OCI-LY1 (cell line): Measurements from ENCODE around the gene TMA7B.

Source experiments
- H2AFZ ChIP-seq: fragments of 200-600 bp; sonication (generic), shearing (Covaris generic); 2 replicates; pipeline ENCODE4 v1.6.0; 2014; ENCODE audit warnings: antibody characterized with exemption, mild to moderate bottlenecking, low read length
- H3F3A ChIP-seq: fragments of 200-600 bp; sonication (generic), shearing (Covaris generic); 2 replicates; pipeline ENCODE4 v1.6.0; 2014; ENCODE audit warnings: mild to moderate bottlenecking, antibody characterized with exemption, low read length, moderate library complexity; ENCODE audit not compliant: insufficient read depth
- H3K27ac ChIP-seq: fragments of 200-600 bp; sonication (generic); 2 replicates; pipeline ENCODE4 v1.5.1; 2014; ENCODE audit warnings: low read length, mixed run types, mild to moderate bottlenecking, low read depth; ENCODE audit not compliant: poor library complexity, severe bottlenecking
- H3K27me3 ChIP-seq: fragments of 200-600 bp; sonication (generic); 2 replicates; pipeline ENCODE4 v1.6.0; 2014; ENCODE audit warnings: antibody characterized with exemption, mild to moderate bottlenecking, low read length, moderate library complexity; ENCODE audit not compliant: insufficient read depth
- H3K36me3 ChIP-seq: fragments of 200-600 bp; sonication (generic); 2 replicates; pipeline ENCODE4 v1.6.1; 2014; ENCODE audit warnings: mild to moderate bottlenecking, antibody characterized with exemption, low read length, moderate library complexity, mixed read lengths; ENCODE audit not compliant: insufficient read depth
- H3K4me1 ChIP-seq: fragments of 200-600 bp; sonication (generic); 2 replicates; pipeline ENCODE4 v1.5.1; 2014; ENCODE audit warnings: mild to moderate bottlenecking, low read length, moderate library complexity; ENCODE audit not compliant: insufficient read depth, severe bottlenecking
- H3K4me2 ChIP-seq: fragments of 200-600 bp; sonication (generic), shearing (Covaris generic); 2 replicates; pipeline ENCODE4 v1.6.1; 2014; ENCODE audit warnings: low read length
- H3K4me3 ChIP-seq: fragments of 200-600 bp; sonication (generic); 2 replicates; pipeline ENCODE4 v1.5.1; 2014; ENCODE audit warnings: low read length, low read depth, mild to moderate bottlenecking, mixed read lengths; ENCODE audit not compliant: poor library complexity, severe bottlenecking
- H3K79me2 ChIP-seq: fragments of 200-600 bp; shearing (Covaris generic); 2 replicates; pipeline ENCODE4 v1.6.1; 2016; ENCODE audit warnings: mixed run types, low read length, mixed read lengths; ENCODE audit not compliant: insufficient read depth
- H3K9ac ChIP-seq: fragments of 200-600 bp; sonication (generic), shearing (Covaris generic); 2 replicates; pipeline ENCODE4 v1.6.1; 2014; ENCODE audit warnings: mild to moderate bottlenecking, low read length, mixed read lengths
- H3K9me2 ChIP-seq: fragments of 200-600 bp; sonication (generic), shearing (Covaris generic); 2 replicates; pipeline ENCODE4 v1.6.1; 2014; ENCODE audit warnings: low read depth, mild to moderate bottlenecking, low read length, mixed read lengths
- H3K9me3 ChIP-seq: fragments of 200-600 bp; shearing (Covaris generic); 2 replicates; pipeline ENCODE4 v1.6.1; 2014; ENCODE audit warnings: low read length, mixed read lengths
- H4K20me1 ChIP-seq: fragments of 200-600 bp; sonication (generic), shearing (Covaris generic); 2 replicates; pipeline ENCODE4 v1.6.0; 2016; ENCODE audit warnings: mild to moderate bottlenecking, low read length; ENCODE audit not compliant: insufficient read depth
- EZH2 ChIP-seq: fragments of 200-600 bp; sonication (generic), shearing (Covaris generic); IDR thresholded peaks from 2 replicates; pipeline ENCODE4 v1.8.0; 2017; ENCODE audit warnings: borderline replicate concordance, mixed run types, mild to moderate bottlenecking, antibody characterized with exemption, low read length, moderate library complexity, mixed read lengths
- TF ChIP-seq, protein P1 (sequence below): fragments of 200-600 bp; sonication (generic), shearing (Covaris generic); IDR thresholded peaks from 2 replicates; pipeline ENCODE4 v1.5.1; 2017; ENCODE audit warnings: mild to moderate bottlenecking, antibody characterized with exemption, low read length, moderate library complexity, mixed read lengths

The TMA7B gene

DNA sequence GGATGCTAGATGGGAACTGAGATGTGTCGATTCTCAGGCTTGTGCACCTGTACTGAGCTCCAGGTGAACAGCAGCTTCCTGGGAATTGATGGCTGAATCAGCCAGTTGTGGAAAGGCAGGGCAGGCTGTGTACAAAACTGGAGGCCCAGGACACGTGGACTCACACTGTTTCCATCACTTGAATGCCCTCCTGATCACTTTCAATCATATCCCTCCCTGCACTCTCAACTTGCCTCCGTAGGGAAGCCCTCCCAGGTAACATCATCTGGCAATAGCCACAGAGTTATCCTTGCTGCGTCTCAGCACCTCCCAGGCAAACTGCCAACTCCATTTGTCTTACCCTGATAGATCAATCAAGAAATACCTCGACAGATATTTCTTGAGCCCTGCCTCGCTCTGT, 44.6 kb downstream of the TMA7B start:
- H3F3A ChIP-seq, result no peaks in the 10 kb centered on the region
- no peaks in the 10 kb centered on the region for H3K9me2 ChIP-seq
- H3K4me1 ChIP-seq, result no peaks in the 10 kb centered on the region
- H4K20me1 ChIP-seq, result no peaks in the 10 kb centered on the region
- H3K79me2 ChIP-seq, result no peaks in the 10 kb centered on the region
- peaks cover 16% of the 10 kb centered on the region; the same call in 1 of the 2 replicates for H3K27me3 ChIP-seq
- no peak overlapping the region for H3K27ac ChIP-seq
- H3K4me3 ChIP-seq, result no peak overlapping the region
- H2AFZ ChIP-seq, result no peak overlapping the region
- TF ChIP-seq, protein P1, sequence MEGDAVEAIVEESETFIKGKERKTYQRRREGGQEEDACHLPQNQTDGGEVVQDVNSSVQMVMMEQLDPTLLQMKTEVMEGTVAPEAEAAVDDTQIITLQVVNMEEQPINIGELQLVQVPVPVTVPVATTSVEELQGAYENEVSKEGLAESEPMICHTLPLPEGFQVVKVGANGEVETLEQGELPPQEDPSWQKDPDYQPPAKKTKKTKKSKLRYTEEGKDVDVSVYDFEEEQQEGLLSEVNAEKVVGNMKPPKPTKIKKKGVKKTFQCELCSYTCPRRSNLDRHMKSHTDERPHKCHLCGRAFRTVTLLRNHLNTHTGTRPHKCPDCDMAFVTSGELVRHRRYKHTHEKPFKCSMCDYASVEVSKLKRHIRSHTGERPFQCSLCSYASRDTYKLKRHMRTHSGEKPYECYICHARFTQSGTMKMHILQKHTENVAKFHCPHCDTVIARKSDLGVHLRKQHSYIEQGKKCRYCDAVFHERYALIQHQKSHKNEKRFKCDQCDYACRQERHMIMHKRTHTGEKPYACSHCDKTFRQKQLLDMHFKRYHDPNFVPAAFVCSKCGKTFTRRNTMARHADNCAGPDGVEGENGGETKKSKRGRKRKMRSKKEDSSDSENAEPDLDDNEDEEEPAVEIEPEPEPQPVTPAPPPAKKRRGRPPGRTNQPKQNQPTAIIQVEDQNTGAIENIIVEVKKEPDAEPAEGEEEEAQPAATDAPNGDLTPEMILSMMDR, result no peak
- TF ChIP-seq EZH2, result no peak
- no peak overlapping the region for H3K9ac ChIP-seq
- H3K36me3 ChIP-seq, result no peaks in the 10 kb centered on the region
- H3K9me3 ChIP-seq, result no peaks in the 10 kb centered on the region
- no peak overlapping the region for H3K4me2 ChIP-seq

DNA sequence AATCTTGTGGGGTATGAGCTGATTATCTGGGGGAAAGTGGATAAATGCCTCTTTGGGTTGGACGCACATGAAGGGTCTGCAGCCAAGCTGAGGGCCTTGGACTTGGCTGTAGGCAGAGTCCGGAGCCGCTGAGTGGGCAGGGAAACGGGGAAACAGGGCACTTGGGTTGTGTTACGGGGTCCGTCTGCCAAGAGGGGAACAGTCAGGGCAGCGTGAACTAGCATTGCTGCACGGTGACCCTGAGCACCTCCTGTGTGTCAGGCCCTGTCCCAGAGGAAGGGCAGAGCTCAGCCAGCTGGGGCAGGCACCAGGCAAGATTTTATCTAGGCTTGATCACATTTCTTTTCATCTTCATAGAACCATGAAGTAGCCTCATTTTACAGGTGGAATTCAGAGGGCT, 46.4 kb downstream of the TMA7B start:
- H3K4me2 ChIP-seq, result no peak overlapping the region
- H3K79me2 ChIP-seq, result no peaks in the 10 kb centered on the region
- no peak overlapping the region for H2AFZ ChIP-seq
- no peaks in the 10 kb centered on the region for H3F3A ChIP-seq
- H3K36me3 ChIP-seq, result no peaks in the 10 kb centered on the region
- no peak overlapping the region for H3K4me3 ChIP-seq
- H3K9me3 ChIP-seq, result no peaks in the 10 kb centered on the region
- TF ChIP-seq, protein P1, result no peak
- TF ChIP-seq EZH2, result no peak
- H3K27me3 ChIP-seq, result peaks cover 16% of the 10 kb centered on the region; the same call in 1 of the 2 replicates
- H4K20me1 ChIP-seq, result no peaks in the 10 kb centered on the region
- no peaks in the 10 kb centered on the region for H3K4me1 ChIP-seq
- H3K9ac ChIP-seq, result no peak overlapping the region
- H3K27ac ChIP-seq, result no peak overlapping the region
- no peaks in the 10 kb centered on the region for H3K9me2 ChIP-seq

DNA sequence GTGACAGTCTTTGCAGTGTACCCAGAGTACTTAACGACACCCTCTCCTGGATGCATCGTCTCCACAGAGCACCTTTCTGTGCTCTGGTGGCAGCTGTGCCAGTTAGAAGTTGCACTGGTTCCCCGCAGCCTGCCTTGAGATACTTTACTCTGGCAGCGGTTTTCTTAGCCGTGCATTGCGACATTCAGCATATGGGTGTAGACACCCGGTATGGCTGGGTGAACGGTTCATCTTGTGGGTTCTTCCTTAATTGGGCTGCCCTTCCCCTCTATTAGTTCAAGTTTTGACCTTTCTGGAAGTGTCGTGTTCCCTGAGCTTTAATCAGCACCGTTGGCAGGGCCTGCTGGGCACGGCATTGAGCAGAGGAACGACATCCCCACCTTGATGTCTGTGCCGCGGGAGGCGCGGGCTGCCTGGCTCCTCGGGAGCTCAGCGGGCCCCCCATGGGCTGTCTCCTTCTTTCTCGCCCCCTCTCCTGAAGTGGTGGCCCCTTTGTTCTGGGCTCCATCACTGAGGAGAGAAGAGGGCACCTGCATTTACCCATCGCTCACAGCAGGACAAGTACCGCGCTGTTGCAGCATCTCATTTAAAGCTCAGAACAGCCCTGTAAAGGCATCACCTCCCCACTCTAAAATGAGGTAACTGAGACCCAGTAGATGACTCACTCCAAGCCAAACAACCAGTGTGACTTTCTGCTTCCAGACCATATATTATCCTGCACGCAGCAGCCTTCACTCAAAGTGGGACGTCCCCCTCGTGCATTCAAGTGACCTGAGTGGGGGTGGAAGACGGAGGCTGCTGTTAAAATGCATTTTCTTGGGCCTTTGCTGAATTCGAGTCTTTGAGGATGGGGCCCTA, 47.9 kb downstream of the TMA7B start:
- Histone ChIP-seq H3K79me2 (no peaks in the 10 kb centered on the region), H3K27me3 (peaks cover 12% of the 10 kb centered on the region; the same call in 1 of the 2 replicates), H3K4me3 (no peak overlapping the region), H3K9me2 (no peaks in the 10 kb centered on the region), H3K27ac (no peak overlapping the region), H3K9ac (no peak overlapping the region), H4K20me1 (no peaks in the 10 kb centered on the region), H3K4me2 (no peak overlapping the region), H3K9me3 (no peaks in the 10 kb centered on the region), H3F3A (no peaks in the 10 kb centered on the region), H3K36me3 (no peaks in the 10 kb centered on the region), H2AFZ (no peak overlapping the region), H3K4me1 (no peaks in the 10 kb centered on the region)
- TF ChIP-seq, protein P1, result no peak
- no peak for TF ChIP-seq EZH2
